ENCODE results near the gene OR51D1. TPM values are rescaled to one million over a fixed set of nuclear protein-coding genes. Genes with fewer than 3 reads are reported as not detected.

The OR51D1 gene
- total and polyA plus RNA-seq, 3 donors from 2014 or later, result 0.63 TPM; not detected in 2

DNA sequence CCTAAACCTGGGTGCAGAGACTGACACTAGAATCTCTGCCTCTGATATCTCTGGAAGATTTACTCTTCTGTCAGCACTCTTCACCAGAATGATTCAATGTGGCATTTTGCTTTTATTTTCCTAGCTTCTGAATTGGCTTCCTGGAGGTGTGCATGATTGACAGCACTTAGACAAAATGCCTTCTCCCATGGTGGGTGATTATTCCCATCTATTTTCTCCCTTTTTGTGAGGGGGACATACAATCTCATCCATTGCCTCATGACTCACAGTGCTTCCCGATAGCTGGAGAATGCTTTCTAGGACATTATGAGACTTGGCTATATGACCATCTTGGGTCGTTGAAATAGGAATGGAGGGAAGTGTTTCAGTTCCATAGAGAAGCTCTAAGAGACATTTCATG is 25.3 kb upstream of the OR51D1 start:
- Histone ChIP-seq H3K27ac (no peak overlapping the region), H3K4me1 (no peaks in the 10 kb centered on the region), H3K9me3 (no peaks in the 10 kb centered on the region), H3K4me3 (no peak overlapping the region), H3K36me3 (ENCODE audit: low read depth, missing control alignments) (no peaks in the 10 kb centered on the region), H3K27me3 (no peaks in the 10 kb centered on the region)
- WGBS, 2 donors, result 92 to 100% methylated on average over 2 of the region's 2 CpGs
- TF ChIP-seq, protein P1, sequence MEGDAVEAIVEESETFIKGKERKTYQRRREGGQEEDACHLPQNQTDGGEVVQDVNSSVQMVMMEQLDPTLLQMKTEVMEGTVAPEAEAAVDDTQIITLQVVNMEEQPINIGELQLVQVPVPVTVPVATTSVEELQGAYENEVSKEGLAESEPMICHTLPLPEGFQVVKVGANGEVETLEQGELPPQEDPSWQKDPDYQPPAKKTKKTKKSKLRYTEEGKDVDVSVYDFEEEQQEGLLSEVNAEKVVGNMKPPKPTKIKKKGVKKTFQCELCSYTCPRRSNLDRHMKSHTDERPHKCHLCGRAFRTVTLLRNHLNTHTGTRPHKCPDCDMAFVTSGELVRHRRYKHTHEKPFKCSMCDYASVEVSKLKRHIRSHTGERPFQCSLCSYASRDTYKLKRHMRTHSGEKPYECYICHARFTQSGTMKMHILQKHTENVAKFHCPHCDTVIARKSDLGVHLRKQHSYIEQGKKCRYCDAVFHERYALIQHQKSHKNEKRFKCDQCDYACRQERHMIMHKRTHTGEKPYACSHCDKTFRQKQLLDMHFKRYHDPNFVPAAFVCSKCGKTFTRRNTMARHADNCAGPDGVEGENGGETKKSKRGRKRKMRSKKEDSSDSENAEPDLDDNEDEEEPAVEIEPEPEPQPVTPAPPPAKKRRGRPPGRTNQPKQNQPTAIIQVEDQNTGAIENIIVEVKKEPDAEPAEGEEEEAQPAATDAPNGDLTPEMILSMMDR (IDR thresholded peaks at IDR 0.05), result no peak
- TF ChIP-seq POLR2A (IDR thresholded peaks at IDR 0.05), result no peak
- DNase-seq, result no peak
- intact Hi-C loops (cut with DNase I; ENCODE audit: low total_unique reads), result no loop called here

DNA sequence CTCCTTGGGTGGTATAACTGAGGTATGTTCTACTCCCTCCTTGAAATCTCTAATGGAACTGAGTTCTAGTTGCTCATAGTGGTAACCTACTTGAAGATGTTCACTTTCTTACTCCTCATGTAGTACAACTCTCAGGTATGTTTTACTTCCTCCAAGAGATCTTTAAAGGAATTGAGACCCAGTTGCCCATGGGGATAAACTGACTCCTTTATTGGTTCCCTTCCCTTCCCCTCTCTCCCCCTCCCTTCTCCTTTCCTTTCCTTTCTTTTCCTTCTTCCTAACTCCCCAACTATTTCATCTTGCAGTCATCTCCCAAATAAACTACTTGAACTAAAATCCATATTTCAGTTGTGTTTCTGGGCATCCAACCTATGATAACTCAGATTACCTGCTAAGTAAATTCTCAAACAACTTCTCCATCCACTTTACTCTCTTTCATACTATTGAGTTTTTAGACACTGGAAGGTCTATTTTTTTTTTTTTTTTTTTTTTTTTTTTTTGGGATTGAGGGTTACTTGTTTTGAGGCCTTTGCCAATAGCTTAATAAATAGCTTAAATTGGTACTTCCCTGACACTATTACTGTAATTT is 21.3 kb upstream of the OR51D1 start:
- TF ChIP-seq, protein P1 (IDR thresholded peaks at IDR 0.05), result no peak
- TF ChIP-seq POLR2A (IDR thresholded peaks at IDR 0.05), result no peak
- Histone ChIP-seq H3K4me1 (no peaks in the 10 kb centered on the region), H3K27me3 (no peaks in the 10 kb centered on the region), H3K9me3 (no peaks in the 10 kb centered on the region), H3K4me3 (no peak overlapping the region), H3K36me3 (ENCODE audit: low read depth, missing control alignments) (no peaks in the 10 kb centered on the region), H3K27ac (no peak overlapping the region)
- DNase-seq, result no peak
- intact Hi-C loops (cut with DNase I; ENCODE audit: low total_unique reads), result no loop called here

GRCh38 chr11:4619514-4619913 is 17.8 kb upstream of the OR51D1 start:
- H3K36me3 ChIP-seq (ENCODE audit: low read depth, missing control alignments), result no peaks in the 10 kb centered on the region
- 74 to 78% methylated on average over 9 of the region's 9 CpGs for WGBS, 2 donors

GRCh38 chr11:4626207-4627099 is 10.8 kb upstream of the OR51D1 start:
- H3K4me1 ChIP-seq, result no peaks in the 10 kb centered on the region
- H3K27me3 ChIP-seq, result no peaks in the 10 kb centered on the region
- H3K27ac ChIP-seq, result no peak overlapping the region
- no peaks in the 10 kb centered on the region for H3K9me3 ChIP-seq
- 28 to 31% methylated on average over 15 of the region's 15 CpGs for WGBS, 2 donors
- no peak overlapping the region for H3K4me3 ChIP-seq
- H3K36me3 ChIP-seq (ENCODE audit: low read depth, missing control alignments), result no peaks in the 10 kb centered on the region
- TF ChIP-seq, protein P1 (IDR thresholded peaks at IDR 0.05), result peak; percentile 68 to 88 (median 81)
- no peak for TF ChIP-seq POLR2A (IDR thresholded peaks at IDR 0.05)
- intact Hi-C loops (cut with DNase I; ENCODE audit: low total_unique reads), result no loop called here
- DNase-seq, result peak; percentile 95

More at GRCh38 chr11:4619514-4619913, 17.8 kb upstream of the OR51D1 start:
- H3K27me3 ChIP-seq, result no peaks in the 10 kb centered on the region
- no peaks in the 10 kb centered on the region for H3K9me3 ChIP-seq
- DNase-seq, result no peak
- TF ChIP-seq, protein P1 (IDR thresholded peaks at IDR 0.05), result no peak
- no peak for TF ChIP-seq POLR2A (IDR thresholded peaks at IDR 0.05)
- intact Hi-C loops (cut with DNase I; ENCODE audit: low total_unique reads), result no loop called here
- no peak overlapping the region for H3K4me3 ChIP-seq
- no peak overlapping the region for H3K27ac ChIP-seq
- no peaks in the 10 kb centered on the region for H3K4me1 ChIP-seq

Data from testis (tissue), 3 donors.